C4-2B (cell line): Measurements from ENCODE around the gene PTGIR.
"Not testable (repeated sequence)": the region's sequence is repeated elsewhere in the genome, so short reads cannot be mapped to it uniquely, and the experiment has no call there.

Experiments used
- CTCF ChIP-seq: fragments of 450-650 bp; conservative IDR thresholded peaks from 2 replicates; pipeline ENCODE4 v1.5.1; 2017; ENCODE audit warnings: mild to moderate bottlenecking
- ZFX ChIP-seq: fragments of 450-650 bp; IDR thresholded peaks from 2 replicates; pipeline ENCODE4 v1.6.1; 2017

DNA sequence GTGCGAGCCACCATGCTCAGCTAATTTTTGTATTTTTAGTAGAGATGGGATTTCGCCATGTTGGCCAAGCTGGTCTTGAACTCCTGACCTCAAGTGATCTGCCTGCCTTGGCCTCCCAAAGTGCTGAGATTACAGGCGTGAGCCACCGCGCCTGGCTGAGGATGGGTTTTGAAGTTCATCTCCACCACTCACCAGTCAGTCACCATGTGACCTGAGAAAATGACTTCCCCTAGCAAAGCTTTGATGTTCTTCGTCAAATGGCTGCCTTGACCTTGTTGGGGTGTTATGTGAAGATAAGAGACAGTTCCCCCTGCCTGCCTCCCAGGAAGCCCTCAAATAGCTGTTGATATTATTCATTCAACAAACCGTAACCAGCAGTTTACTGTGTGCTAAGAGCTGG lies 4.1 kb upstream of the PTGIR start:
- TF ChIP-seq CTCF, ZFX: not testable (repeated sequence)
